H7 (cell line): ENCODE results near the gene ABCA12. TPM values are rescaled to one million over a fixed set of nuclear protein-coding genes. Genes with fewer than 3 reads are reported as not detected.

ENCODE experiments used
- DNase-seq: peaks from one replicate; pipeline ENCODE4 v3.0.0; 2012
- H3K27me3 ChIP-seq: 2 replicates; pipeline ENCODE4 v1.6.0; 2011; ENCODE audit warnings: mild to moderate bottlenecking, low read length; ENCODE audit not compliant: control insufficient read depth, insufficient read depth
- H3K36me3 ChIP-seq: replicated peaks from 2 replicates; pipeline ENCODE4 v1.5.1; 2011; ENCODE audit warnings: low read length; ENCODE audit not compliant: control insufficient read depth, insufficient read depth
- H3K4me3 ChIP-seq: 2 replicates; pipeline ENCODE4 v1.5.1; 2011; ENCODE audit warnings: low read depth, mild to moderate bottlenecking, control low read depth, low read length, moderate library complexity; ENCODE audit not compliant: insufficient read depth
- total RNA-seq: library from RNA; depleted of rRNA; stranded (reverse); fragments of >200 nt; shearing (Covaris generic); gene quantifications from 2 replicates; pipeline ENCODE4 v1.2.3, GENCODE V29; 2014

The ABCA12 gene
- total RNA-seq, 1 experiment from 2014 or later: not detected

DNA sequence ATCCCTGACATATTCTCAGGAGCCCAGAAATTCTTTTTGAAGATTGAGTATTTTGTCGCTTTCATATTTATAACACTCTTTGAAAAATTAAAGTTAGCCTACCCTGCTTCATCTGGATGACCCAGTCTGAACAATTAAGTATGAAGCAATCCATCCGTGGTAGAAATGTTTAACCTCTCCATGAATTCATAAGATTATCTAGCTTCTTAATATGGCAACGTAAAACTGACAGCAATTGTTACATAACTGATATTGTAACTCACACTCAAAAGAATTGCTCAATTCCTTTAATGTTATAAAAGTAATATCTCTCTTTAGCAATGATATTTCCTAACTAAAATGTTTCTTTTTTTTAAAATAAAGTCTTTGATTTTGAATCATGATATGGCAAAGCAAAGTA is 7.2 kb upstream of the ABCA12 start:
- Histone ChIP-seq H3K36me3 (no peaks in the 10 kb centered on the region), H3K27me3 (no peaks in the 10 kb centered on the region), H3K4me3 (no peak overlapping the region)
- DNase-seq: no peak

GRCh38 chr2:215144106-215144875 is 5.9 kb upstream of the ABCA12 start:
- DNase-seq: no peak
- H3K27me3 ChIP-seq: no peaks in the 10 kb centered on the region
- no peak overlapping the region for H3K4me3 ChIP-seq
- H3K36me3 ChIP-seq: no peaks in the 10 kb centered on the region

DNA sequence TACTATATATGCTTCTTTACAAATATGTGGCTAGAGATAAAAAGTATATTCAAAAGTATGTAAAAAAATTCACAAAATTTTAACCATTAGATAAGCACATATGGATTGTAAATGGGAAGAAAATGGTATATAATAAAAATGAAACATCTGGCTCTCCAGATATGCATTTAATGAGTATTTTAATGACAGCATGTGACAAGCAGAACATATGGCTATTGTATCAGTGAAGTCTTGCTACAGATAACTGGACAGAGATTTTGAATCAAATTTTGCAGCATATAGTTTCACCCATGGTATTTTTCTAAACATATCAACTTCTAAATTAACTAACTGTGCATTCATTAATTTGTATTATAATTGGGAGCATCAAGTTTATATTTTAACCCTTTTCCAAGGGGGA is 5.0 kb upstream of the ABCA12 start:
- no peaks in the 10 kb centered on the region for H3K36me3 ChIP-seq
- no peak overlapping the region for H3K4me3 ChIP-seq
- no peaks in the 10 kb centered on the region for H3K27me3 ChIP-seq
- DNase-seq: no peak

GRCh38 chr2:215141706-215142105 is 3.3 kb upstream of the ABCA12 start:
- H3K4me3 ChIP-seq: no peak overlapping the region
- DNase-seq: no peak
- no peaks in the 10 kb centered on the region for H3K36me3 ChIP-seq
- H3K27me3 ChIP-seq: no peaks in the 10 kb centered on the region

DNA sequence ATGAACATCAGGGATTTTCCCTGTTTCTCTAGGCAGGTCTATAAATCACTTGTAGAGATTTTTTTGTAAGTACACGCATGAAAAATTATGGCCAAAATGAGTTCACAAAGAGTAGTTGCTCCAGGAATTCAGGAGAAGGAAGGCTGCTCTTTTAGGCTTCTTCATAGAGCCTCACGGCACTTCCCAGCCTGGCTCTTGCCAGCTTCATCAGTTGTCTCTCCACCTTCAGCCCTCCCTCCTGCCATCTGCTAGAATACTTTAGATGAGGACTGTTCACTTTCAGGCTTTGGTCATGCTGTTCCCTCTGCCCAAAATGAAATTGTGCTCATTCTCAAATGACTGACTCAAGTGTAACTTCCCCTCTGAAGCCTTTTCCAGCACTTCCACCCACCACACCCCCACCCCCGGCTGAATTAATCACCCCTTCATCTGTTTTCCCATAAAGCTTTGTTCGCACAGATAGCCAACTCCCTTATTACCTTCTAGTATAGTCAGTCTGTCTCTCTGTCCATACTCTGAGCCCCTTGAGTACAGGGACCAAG is 1.8 kb upstream of the ABCA12 start:
- Histone ChIP-seq H3K27me3 (no peaks in the 10 kb centered on the region), H3K4me3 (no peak overlapping the region), H3K36me3 (no peaks in the 10 kb centered on the region)
- no peak for DNase-seq

DNA sequence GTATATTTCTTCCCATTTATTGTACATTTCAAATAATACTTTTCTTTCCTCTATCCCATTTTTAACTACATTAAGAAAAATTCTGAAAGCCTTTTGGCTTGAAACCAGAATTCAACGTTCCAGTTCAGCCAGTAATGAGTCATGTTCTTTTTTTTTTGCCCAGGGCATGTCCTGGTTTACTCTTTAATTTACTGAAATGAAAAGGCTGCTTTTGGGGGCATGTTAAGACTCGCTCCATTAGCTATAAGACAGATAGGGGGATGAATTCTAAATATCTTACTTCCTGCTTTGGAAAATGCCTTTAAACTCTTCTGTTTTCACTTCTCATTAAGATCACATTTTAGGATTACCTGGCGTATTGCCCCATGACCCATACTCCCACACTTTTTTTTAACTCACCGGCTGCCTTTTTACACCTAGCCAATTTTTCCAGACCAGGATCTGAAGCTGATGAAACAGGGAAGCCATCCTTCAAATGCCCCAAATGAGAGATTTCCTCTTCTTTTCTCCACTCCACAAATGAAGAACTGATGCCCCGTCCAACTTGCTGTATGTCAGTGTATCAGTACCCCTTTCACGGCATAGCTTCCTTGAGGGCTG is 585 bp downstream of the ABCA12 start:
- Histone ChIP-seq H3K4me3 (no peak overlapping the region), H3K27me3 (no peaks in the 10 kb centered on the region), H3K36me3 (no peaks in the 10 kb centered on the region)
- no peak for DNase-seq

- no peaks in the 10 kb centered on the region for H3K27me3 ChIP-seq
- no peak for DNase-seq
- H3K36me3 ChIP-seq: no peaks in the 10 kb centered on the region
- no peak overlapping the region for H3K4me3 ChIP-seq
These were observed 1.1 kb downstream of the ABCA12 start for GRCh38 chr2:215137329-215137686.

DNA sequence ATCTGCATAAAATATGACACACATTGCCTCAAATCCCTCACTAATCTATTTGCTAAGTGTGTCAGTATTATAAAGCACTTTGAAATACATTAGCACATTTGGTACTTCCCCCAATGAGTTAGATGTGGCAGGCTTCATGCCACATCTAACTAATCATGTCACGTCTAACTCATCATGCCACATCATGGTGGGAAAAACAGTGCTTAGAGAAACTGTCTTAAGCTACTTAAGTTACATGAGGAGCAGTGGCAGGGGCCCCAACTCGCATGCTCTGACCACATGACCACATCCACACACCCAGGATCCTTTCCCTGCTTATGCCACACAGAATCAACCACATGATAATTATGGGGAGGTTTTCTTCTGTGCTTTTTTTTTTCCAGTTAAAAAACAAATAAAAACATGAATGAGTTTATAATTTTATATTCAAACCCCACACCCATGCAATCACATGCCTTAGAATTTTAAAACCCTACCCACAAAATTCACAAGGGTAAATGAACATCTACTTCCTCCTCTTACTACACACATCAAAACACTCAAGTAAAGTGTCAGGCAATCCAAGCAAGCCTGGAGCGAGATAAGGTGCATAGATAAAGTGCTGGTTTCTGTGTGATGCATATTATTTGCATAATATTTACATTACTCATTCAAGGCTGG is 1.6 kb downstream of the ABCA12 start:
- Histone ChIP-seq H3K27me3 (no peaks in the 10 kb centered on the region), H3K36me3 (no peaks in the 10 kb centered on the region), H3K4me3 (no peak overlapping the region)
- no peak for DNase-seq

DNA sequence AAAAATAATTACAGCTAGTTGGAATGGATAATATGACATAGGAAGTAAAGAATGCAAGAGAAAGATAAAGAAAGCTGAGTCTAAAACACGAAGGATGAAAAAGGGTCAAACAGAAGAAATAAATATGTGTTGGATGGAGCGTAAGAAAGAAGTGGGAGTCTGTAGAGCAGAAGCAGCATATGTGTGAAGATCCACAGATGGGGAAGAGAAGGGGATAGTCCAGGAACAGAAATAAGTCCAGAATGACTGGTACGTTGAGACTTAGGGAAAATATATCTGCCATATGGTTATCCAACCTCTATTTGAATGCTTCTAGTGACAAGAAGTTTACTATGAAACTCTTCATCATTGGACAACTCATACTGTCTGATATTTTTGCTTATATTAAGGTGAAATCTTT is 18.0 kb downstream of the ABCA12 start:
- H3K36me3 ChIP-seq: no peaks in the 10 kb centered on the region
- DNase-seq: no peak
- no peaks in the 10 kb centered on the region for H3K27me3 ChIP-seq
- no peak overlapping the region for H3K4me3 ChIP-seq

DNA sequence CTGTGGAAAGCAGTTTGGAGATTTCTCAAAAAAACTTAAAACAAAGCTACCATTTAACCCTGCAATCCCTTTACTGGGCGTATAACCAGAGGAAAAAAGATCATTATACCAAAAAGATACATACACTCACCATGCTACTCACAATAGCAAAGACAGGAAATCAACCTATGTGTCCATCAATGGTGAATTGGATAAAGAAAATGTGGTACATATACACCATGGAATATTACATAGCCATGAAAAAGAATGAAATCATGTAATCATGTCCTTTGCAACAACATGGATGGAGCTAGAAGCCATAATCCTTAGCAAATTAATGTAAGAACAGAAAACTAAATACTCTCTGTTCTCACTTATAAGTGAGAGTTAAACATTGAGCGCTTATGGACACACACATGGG is 18.6 kb downstream of the ABCA12 start:
- Histone ChIP-seq H3K27me3 (no peaks in the 10 kb centered on the region), H3K36me3 (no peaks in the 10 kb centered on the region), H3K4me3 (no peak overlapping the region)
- no peak for DNase-seq

- H3K27me3 ChIP-seq: no peaks in the 10 kb centered on the region
- H3K4me3 ChIP-seq: no peak overlapping the region
- DNase-seq: no peak
- no peaks in the 10 kb centered on the region for H3K36me3 ChIP-seq
These were observed 27.5 kb downstream of the ABCA12 start for GRCh38 chr2:215110918-215111317.

- DNase-seq: no peak
- Histone ChIP-seq H3K4me3 (no peak overlapping the region), H3K27me3 (no peaks in the 10 kb centered on the region), H3K36me3 (no peaks in the 10 kb centered on the region)
These were observed 31.0 kb downstream of the ABCA12 start for GRCh38 chr2:215107216-215108056.

DNA sequence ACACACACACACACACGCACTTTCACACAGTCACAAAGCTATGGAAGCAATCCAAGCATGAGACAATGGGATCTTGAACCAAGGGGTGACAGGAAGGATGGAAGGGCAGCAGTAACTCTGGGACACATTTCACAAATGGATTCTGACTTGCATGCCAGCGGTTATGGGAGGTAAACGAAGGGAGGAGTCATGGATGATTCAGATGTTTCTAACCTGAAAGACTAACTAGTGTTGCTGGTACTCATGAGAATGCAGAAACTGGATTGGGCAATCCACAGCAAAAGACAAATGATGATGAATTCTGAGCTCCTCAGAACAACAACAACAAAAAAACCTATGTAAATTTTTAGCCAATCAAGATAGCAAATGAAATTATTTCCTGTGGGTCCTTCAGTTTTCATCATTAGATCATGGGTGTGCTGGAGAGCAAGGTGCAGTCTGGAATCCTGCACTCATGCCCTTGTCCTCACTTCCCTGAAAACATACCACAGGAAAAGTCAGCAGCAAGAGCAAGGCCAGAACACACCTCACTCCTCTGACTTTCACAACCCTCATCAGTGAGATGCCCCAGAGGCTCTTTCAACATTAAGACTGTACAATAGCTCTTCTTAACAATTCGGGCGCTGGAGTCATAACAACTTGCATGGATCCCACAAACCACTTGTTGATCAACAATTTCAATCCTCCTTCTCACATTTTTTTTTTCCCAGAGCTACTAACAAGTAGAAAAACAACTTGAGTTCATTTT is 32.6 kb downstream of the ABCA12 start:
- no peaks in the 10 kb centered on the region for H3K36me3 ChIP-seq
- DNase-seq: no peak
- no peaks in the 10 kb centered on the region for H3K27me3 ChIP-seq
- no peak overlapping the region for H3K4me3 ChIP-seq

GRCh38 chr2:215104226-215104625 is 34.2 kb downstream of the ABCA12 start:
- Histone ChIP-seq H3K4me3 (no peak overlapping the region), H3K36me3 (no peaks in the 10 kb centered on the region), H3K27me3 (no peaks in the 10 kb centered on the region)
- DNase-seq: no peak
